K562 (cell line): ENCODE results near the gene MKRN2OS. TPM values are rescaled to one million over a fixed set of nuclear protein-coding genes. Genes with fewer than 3 reads are reported as not detected.

Experiments
- ATAC-seq: fragments of 200-7000 bp; cut with Tn5 transposase; 3 replicates; pipeline ENCODE4 v1.9.1; 2020; ENCODE audit warnings: moderate library complexity
- BruUV-seq: library from RNA; stranded (reverse); fragments of 400-500 nt; replicated peaks from 2 replicates; lab custom pipeline; 2021; lab: Mats Ljungman, UMichigan
- CTCF ChIA-PET: fragments of 300-600 bp; formaldehyde crosslinking; extraction: SDS; loops from one replicate; lab custom pipeline; 2021; ENCODE audit warnings: low intra/inter-chr PET ratio; lab: Yijun Ruan, JAX
- POLR2A ChIA-PET: fragments of 300-600, 350-650 bp; sonication (Branson Sonifier 250); formaldehyde crosslinking; extraction: SDS; loops from one replicate; lab custom pipeline; 2021; ENCODE audit warnings: antibody characterized with exemption, inconsistent platforms; lab: Yijun Ruan, JAX
- DNase-seq, 4 experiments: peaks; one replicate each; pipeline versions ENCODE4 v3.0.0 to v3.0.0-alpha.2; 2011 to 2018; ENCODE audit warnings: low spot score in 3 of 4, mixed read lengths in 3 of 4; ENCODE audit errors: extremely low read depth in 1 of 4
- FAIRE-seq: peaks from 2 replicates; lab custom pipeline; 2011; peaks lifted over from hg19 to GRCh38; lab: Jason Lieb, UNC
- H2AFZ ChIP-seq: 2 replicates; pipeline ENCODE4 v1.6.0; 2011; ENCODE audit warnings: low read depth, low read length, control low read depth, inconsistent platforms
- H3K27ac ChIP-seq: fragments of 200-600 bp; 3 replicates; pipeline ENCODE4 v1.8.0; 2011; ENCODE audit warnings: low read depth, mild to moderate bottlenecking, control low read depth, inconsistent platforms, low read length, moderate library complexity, mixed read lengths; ENCODE audit errors: extremely low read depth
- H3K27me3 ChIP-seq, 2 experiments: fragments of 300-600 bp in 1 of 2; 2 replicates in 1 of 2; 3 replicates in 1 of 2; pipeline versions ENCODE4 v1.6.0 to v1.8.0; 2011; ENCODE audit warnings: inconsistent platforms in 2 of 2, low read length in 2 of 2, mild to moderate bottlenecking in 1 of 2, mixed read lengths in 1 of 2, moderate library complexity in 1 of 2; ENCODE audit not compliant: control insufficient read depth in 2 of 2, insufficient read depth in 2 of 2
- H3K36me3 ChIP-seq: fragments of 300-600 bp; 3 replicates; pipeline ENCODE4 v1.8.0; 2011; ENCODE audit warnings: mild to moderate bottlenecking, low read length, inconsistent platforms; ENCODE audit not compliant: control insufficient read depth, insufficient read depth
- H3K4me1 ChIP-seq, 2 experiments: fragments of 200-600 bp in 1 of 2; replicated peaks in 1 of 2; 2 replicates in 1 of 2; 3 replicates in 1 of 2; pipeline versions ENCODE4 v1.5.1 to v1.8.0; 2011; ENCODE audit warnings: inconsistent platforms in 2 of 2, low read length in 2 of 2, mild to moderate bottlenecking in 1 of 2, mixed read lengths in 1 of 2, moderate library complexity in 1 of 2; ENCODE audit not compliant: control insufficient read depth in 2 of 2, insufficient read depth in 2 of 2
- H3K4me2 ChIP-seq: 2 replicates; pipeline ENCODE4 v1.6.1; 2011; ENCODE audit warnings: low read length, control low read depth, inconsistent platforms, mixed read lengths; ENCODE audit not compliant: insufficient read depth
- H3K4me3 ChIP-seq: fragments of 200-600 bp; sonication (generic), shearing (Covaris generic); 2 replicates; pipeline ENCODE4 v1.5.1; 2016; ENCODE audit warnings: control low read depth, inconsistent platforms
- H3K79me2 ChIP-seq: fragments of 200-600 bp; 3 replicates; pipeline ENCODE4 v1.8.0; 2011; ENCODE audit warnings: low read length, inconsistent platforms; ENCODE audit not compliant: control insufficient read depth, insufficient read depth
- H3K9ac ChIP-seq, 2 experiments: 2 replicates each; pipeline versions ENCODE4 v1.6.0 to v1.6.1; 2011; ENCODE audit warnings: low read depth in 2 of 2, low read length in 2 of 2, control low read depth in 1 of 2, inconsistent platforms in 1 of 2, mild to moderate bottlenecking in 1 of 2, mixed read lengths in 1 of 2; ENCODE audit not compliant: insufficient read depth in 1 of 2
- H3K9me1 ChIP-seq: one replicate; pipeline ENCODE4 v1.6.0; 2011; ENCODE audit warnings: inconsistent platforms, mild to moderate bottlenecking, low read length, moderate library complexity; ENCODE audit not compliant: control insufficient read depth, insufficient read depth
- H3K9me3 ChIP-seq: replicated peaks from 2 replicates; pipeline ENCODE4 v1.5.1; 2011; ENCODE audit warnings: low read depth, low read length, inconsistent platforms; ENCODE audit not compliant: control insufficient read depth, insufficient read depth
- H4K20me1 ChIP-seq: replicated peaks from 2 replicates; pipeline ENCODE4 v1.6.1; 2011; ENCODE audit warnings: low read length, inconsistent platforms, mixed read lengths; ENCODE audit not compliant: control insufficient read depth, insufficient read depth
- ARHGAP35 ChIP-seq: fragments of 450-650 bp; IDR thresholded peaks from 2 replicates; pipeline ENCODE4 v1.6.1; 2018; ENCODE audit not compliant: partially characterized antibody
- ARID3A ChIP-seq: IDR thresholded peaks from 2 replicates; pipeline ENCODE4 v1.6.1; 2012; ENCODE audit warnings: low read depth, low read length, improper control_type of control experiment, borderline replicate concordance
- ATF3 ChIP-seq, 2 experiments: fragments of 450-650 bp in 1 of 2; sonication (generic) in 1 of 2; formaldehyde crosslinking in 1 of 2; IDR thresholded peaks in 1 of 2; conservative IDR thresholded peaks in 1 of 2; 2 replicates each; pipeline versions ENCODE4 v1.6.1 to v1.8.1; 2016 to 2023; ENCODE audit warnings: mild to moderate bottlenecking in 2 of 2, moderate library complexity in 2 of 2, inconsistent platforms in 1 of 2, missing genetic modification reagents in 1 of 2
- CSDE1 ChIP-seq, 2 experiments: fragments of 450-650 bp; IDR thresholded peaks; 2 replicates each; pipeline ENCODE4 v1.6.1; 2016; ENCODE audit warnings: mild to moderate bottlenecking in 1 of 2
- EHMT2 ChIP-seq: fragments of 450-650 bp; IDR thresholded peaks from 2 replicates; pipeline ENCODE4 v1.6.1; 2018; ENCODE audit warnings: antibody characterized with exemption
- ELK3 ChIP-seq: fragments of 450-650 bp; formaldehyde crosslinking; IDR thresholded peaks from 2 replicates; pipeline ENCODE4 v1.4.0; 2020; ENCODE audit warnings: mild to moderate bottlenecking
- HDAC8 ChIP-seq: fragments of 450-650 bp; IDR thresholded peaks from 2 replicates; pipeline ENCODE4 v1.6.1; 2016; ENCODE audit warnings: mild to moderate bottlenecking, missing genetic modification characterization, moderate library complexity, missing compliant biosample characterization
- LEF1 ChIP-seq: fragments of 450-650 bp; IDR thresholded peaks from 2 replicates; pipeline ENCODE4 v1.6.1; 2016; ENCODE audit warnings: mild to moderate bottlenecking
- MCM5 ChIP-seq: fragments of 450-650 bp; IDR thresholded peaks from 2 replicates; pipeline ENCODE4 v1.6.1; 2016; ENCODE audit warnings: low read depth
- MTA3 ChIP-seq: fragments of 450-650 bp; formaldehyde crosslinking; IDR thresholded peaks from 2 replicates; pipeline ENCODE4 v1.6.1; 2017; ENCODE audit warnings: mild to moderate bottlenecking, borderline replicate concordance
- PATZ1 ChIP-seq: fragments of 250-450 bp; sonication (Bioruptor Pico); IDR thresholded peaks from 2 replicates; pipeline ENCODE4 v1.5.0; 2020; ENCODE audit warnings: mild to moderate bottlenecking, borderline replicate concordance
- SIN3A ChIP-seq, 2 experiments: fragments of 150-350 bp in 1 of 2; IDR thresholded peaks; 2 replicates each; pipeline ENCODE4 v1.6.1; 2011 to 2016; ENCODE audit warnings: borderline replicate concordance in 2 of 2, low read depth in 2 of 2, low read length in 2 of 2, mild to moderate bottlenecking in 2 of 2, moderate library complexity in 2 of 2; ENCODE audit not compliant: control insufficient read depth in 1 of 2
- TARDBP ChIP-seq: fragments of 450-650 bp; IDR thresholded peaks from 2 replicates; pipeline ENCODE4 v1.6.1; 2016
- ZBED1 ChIP-seq: IDR thresholded peaks from 2 replicates; pipeline ENCODE4 v1.6.1; 2014
- ZNF174 ChIP-seq: fragments of 250-450 bp; sonication (Bioruptor Pico); IDR thresholded peaks from 2 replicates; pipeline ENCODE4 v1.4.0; 2020; ENCODE audit warnings: mild to moderate bottlenecking
- ZNF282 ChIP-seq: sonication (generic); formaldehyde crosslinking; IDR thresholded peaks from 2 replicates; pipeline ENCODE4 v1.8.1; 2023; ENCODE audit warnings: missing genetic modification reagents
- ZNF644 ChIP-seq: fragments of 200-800 bp; sonication (Bioruptor generic); IDR thresholded peaks from 2 replicates; pipeline ENCODE4 v1.6.1; 2016; ENCODE audit warnings: low read depth, missing genetic modification characterization, missing compliant biosample characterization
- ZNF707 ChIP-seq: fragments of 250-450 bp; sonication (Bioruptor Pico); conservative IDR thresholded peaks from 2 replicates; pipeline ENCODE4 v1.8.0; 2022; ENCODE audit warnings: inconsistent platforms, mild to moderate bottlenecking, moderate library complexity
- ZNF778 ChIP-seq: fragments of 450-650 bp; formaldehyde crosslinking; IDR thresholded peaks from 2 replicates; pipeline ENCODE4 v1.4.0; 2020; ENCODE audit warnings: mild to moderate bottlenecking, moderate library complexity
- WGBS: fragments of 100-300 bp; shearing (Covaris generic); methylation state at CpG from one replicate; pipeline ENCODE4 v1.1.6; 2016; ENCODE audit warnings: low coverage, mixed read lengths; ENCODE audit not compliant: insufficient coverage; ENCODE audit errors: missing lambda C conversion rate; 5-methylcytosine and 5-hydroxymethylcytosine counted together
- in situ Hi-C: fragments of 300-500 bp; cut with MboI; formaldehyde crosslinking; loops from 4 replicates; pipeline ENCODE4 v1.15.0; 2018; ENCODE audit warnings: inconsistent platforms, mixed read lengths
- intact Hi-C: fragments of 100-400 bp; cut with micrococcal nuclease; formaldehyde crosslinking; loops from 2 replicates; pipeline ENCODE4 v1.14.2; 2022
- polyA plus RNA-seq, 8 experiments: library from polyadenylated mRNA; depleted of rRNA in 4 of 8; stranded (reverse) in 5 of 8; unstranded in 3 of 8; fragments of >200 nt; fragmentation: Nextera tagmentation in 2 of 8; fragmentation: Illumina TruSeq in 1 of 8; extraction: Ambion mirVana in 2 of 8; extraction: Trizol in 1 of 8; gene quantifications; 2 replicates each; pipeline versions ENCODE4 v1.2.1 to v1.2.3, GENCODE V29; 2011 to 2014; ENCODE audit warnings: inconsistent platforms in 1 of 8, missing spikeins in 1 of 8
- total RNA-seq, 7 experiments: library from RNA; depleted of rRNA in 6 of 7; stranded (reverse); fragments of >200 nt in 6 of 7; fragmentation: Illumina TruSeq in 2 of 7; extraction: Trizol in 2 of 7; gene quantifications; 2 replicates each; pipeline versions ENCODE4 v1.2.1 to v1.2.3, GENCODE V29; 2011 to 2021; ENCODE audit warnings: low replicate concordance in 1 of 7

Gene MKRN2OS
- total and polyA plus RNA-seq, 9 of the 15 experiments (the other 6 are each of a cell fraction or from before 2014, with no cell fraction given) = 0.11 to 0.27 (median 0.17) TPM; not detected in 6

GRCh38 chr3:12516873-12517272, 28.4 kb downstream of the MKRN2OS start:
- no peak for ATAC-seq
- H3K4me2 ChIP-seq = no peak overlapping the region
- CTCF ChIA-PET = no interaction called here
- H4K20me1 ChIP-seq = no peaks in the 10 kb centered on the region
- no peak overlapping the region for H3K4me3 ChIP-seq
- FAIRE-seq = no peak
- peaks cover 72% of the 10 kb centered on the region for H3K36me3 ChIP-seq
- WGBS = 86% methylated on average over 11 of the region's 11 CpGs
- H3K27ac ChIP-seq = no peak overlapping the region
- no peaks in the 10 kb centered on the region for H3K4me1 ChIP-seq
- no TSS peak for BruUV-seq
- TF ChIP-seq CSDE1 (IDR thresholded peaks at IDR 0.05) (no peak), ZNF644 (tag) (no peak), ZNF707 (no peak), MTA3 (no peak), LEF1 (no peak), HDAC8 (tag) (no peak), ZNF778 (CRISPR knock-in tag) (no peak), ZNF174 (CRISPR knock-in tag) (no peak), ARHGAP35 (no peak), ZBED1 (no peak), TARDBP (no peak), ELK3 (CRISPR knock-in tag) (no peak), SIN3A (IDR thresholded peaks at IDR 0.05; ENCODE audit: borderline replicate concordance in 2 of 2, control insufficient read depth in 1 of 2, low read depth in 2 of 2, low read length in 2 of 2) (no peak), EHMT2 (no peak), MCM5 (no peak), ARID3A (no peak), PATZ1 (CRISPR knock-in tag) (no peak), ATF3 (IDR thresholded peaks at IDR 0.05) (no peak), ATF3 (CRISPR knock-in tag; conservative IDR thresholded peaks at IDR 0.05) (no peak), ZNF282 (no peak)
- POLR2A ChIA-PET = interaction anchor here (0.6 kb wide), 1 partner anchor 483 kb away, joined by 3 read pairs; no protein-coding TSS in a partner anchor
- in situ Hi-C loops (no loop called here), intact Hi-C loops (no loop called here)
- no peak overlapping the region for H2AFZ ChIP-seq
- H3K79me2 ChIP-seq = no peaks in the 10 kb centered on the region
- H3K9me1 ChIP-seq = no peaks in the 10 kb centered on the region
- no peak overlapping the region for H3K9ac ChIP-seq
- no peak for DNase-seq
- H3K27me3 ChIP-seq = no peaks in the 10 kb centered on the region
- no peaks in the 10 kb centered on the region for H3K9me3 ChIP-seq
